RPMI8226 (cell line): ENCODE data around the gene CCR3.
A peak's percentile ranks its signal among the peaks of the same experiment; 100 is the strongest.

Experiments used
- DNase-seq: peaks from one replicate; pipeline ENCODE4 v3.0.0-alpha.2; 2015

Gene CCR3

GRCh38 chr3:46221938-46222337, 20.3 kb upstream of the CCR3 start:
- DNase-seq = no peak

- DNase-seq = peak; percentile 86
These were observed 19.7 kb upstream of the CCR3 start for GRCh38 chr3:46222435-46223161.

- DNase-seq = no peak
These were observed 13.7 kb upstream of the CCR3 start for GRCh38 chr3:46228260-46229242.

- no peak for DNase-seq
These were observed 10.9 kb upstream of the CCR3 start for GRCh38 chr3:46231323-46231722.

- no peak for DNase-seq
These were observed 9.1 kb upstream of the CCR3 start for GRCh38 chr3:46233194-46233593.

GRCh38 chr3:46235425-46235824, 6.8 kb upstream of the CCR3 start:
- no peak for DNase-seq

- DNase-seq = no peak
These were observed 5.8 kb upstream of the CCR3 start for GRCh38 chr3:46236294-46237054.

- no peak for DNase-seq
These were observed 3.9 kb upstream of the CCR3 start for GRCh38 chr3:46238386-46238785.

- DNase-seq = no peak
These were observed 2.8 kb upstream of the CCR3 start for GRCh38 chr3:46239301-46239938.

GRCh38 chr3:46239952-46240351, 2.3 kb upstream of the CCR3 start:
- no peak for DNase-seq

GRCh38 chr3:46243560-46243959, 1.3 kb downstream of the CCR3 start:
- DNase-seq = no peak

- DNase-seq = no peak
These were observed 2.9 kb downstream of the CCR3 start for GRCh38 chr3:46245146-46245545.

GRCh38 chr3:46252980-46253379, 10.7 kb downstream of the CCR3 start:
- no peak for DNase-seq

GRCh38 chr3:46258525-46258924, 16.3 kb downstream of the CCR3 start:
- DNase-seq = no peak

GRCh38 chr3:46261926-46262594, 19.8 kb downstream of the CCR3 start:
- DNase-seq = no peak

GRCh38 chr3:46264002-46264401, 21.7 kb downstream of the CCR3 start:
- no peak for DNase-seq

- no peak for DNase-seq
These were observed 24.3 kb downstream of the CCR3 start for GRCh38 chr3:46266598-46266997.

- DNase-seq = no peak
These were observed 27.3 kb downstream of the CCR3 start for GRCh38 chr3:46269556-46269955.

- no peak for DNase-seq
These were observed 28.2 kb downstream of the CCR3 start for GRCh38 chr3:46270474-46270873.

- DNase-seq = no peak
These were observed 29.0 kb downstream of the CCR3 start for GRCh38 chr3:46271209-46271745.

- DNase-seq = no peak
These were observed 29.8 kb downstream of the CCR3 start for GRCh38 chr3:46272028-46272451.
